ENCODE measurements around the gene OR10G2. TPM values are rescaled to one million over a fixed set of nuclear protein-coding genes. Genes with fewer than 3 reads are reported as not detected.

Gene OR10G2, protein sequence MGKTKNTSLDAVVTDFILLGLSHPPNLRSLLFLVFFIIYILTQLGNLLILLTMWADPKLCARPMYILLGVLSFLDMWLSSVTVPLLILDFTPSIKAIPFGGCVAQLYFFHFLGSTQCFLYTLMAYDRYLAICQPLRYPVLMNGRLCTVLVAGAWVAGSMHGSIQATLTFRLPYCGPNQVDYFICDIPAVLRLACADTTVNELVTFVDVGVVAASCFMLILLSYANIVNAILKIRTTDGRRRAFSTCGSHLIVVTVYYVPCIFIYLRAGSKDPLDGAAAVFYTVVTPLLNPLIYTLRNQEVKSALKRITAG
- polyA plus RNA-seq (2011; rRNA removed) (not detected in 2 replicates), polyA minus RNA-seq (2011; rRNA and poly(A)+ RNA removed) (not detected in 2 replicates)

GRCh38 chr14:21634840-21635239 is at the start of gene OR10G2:
Gene OR10G2, minus strand, starts transcription at chr14:21634940. Its CDS starts 98 bp downstream, at chr14:21634842.
- TF ChIP-seq, protein P1, sequence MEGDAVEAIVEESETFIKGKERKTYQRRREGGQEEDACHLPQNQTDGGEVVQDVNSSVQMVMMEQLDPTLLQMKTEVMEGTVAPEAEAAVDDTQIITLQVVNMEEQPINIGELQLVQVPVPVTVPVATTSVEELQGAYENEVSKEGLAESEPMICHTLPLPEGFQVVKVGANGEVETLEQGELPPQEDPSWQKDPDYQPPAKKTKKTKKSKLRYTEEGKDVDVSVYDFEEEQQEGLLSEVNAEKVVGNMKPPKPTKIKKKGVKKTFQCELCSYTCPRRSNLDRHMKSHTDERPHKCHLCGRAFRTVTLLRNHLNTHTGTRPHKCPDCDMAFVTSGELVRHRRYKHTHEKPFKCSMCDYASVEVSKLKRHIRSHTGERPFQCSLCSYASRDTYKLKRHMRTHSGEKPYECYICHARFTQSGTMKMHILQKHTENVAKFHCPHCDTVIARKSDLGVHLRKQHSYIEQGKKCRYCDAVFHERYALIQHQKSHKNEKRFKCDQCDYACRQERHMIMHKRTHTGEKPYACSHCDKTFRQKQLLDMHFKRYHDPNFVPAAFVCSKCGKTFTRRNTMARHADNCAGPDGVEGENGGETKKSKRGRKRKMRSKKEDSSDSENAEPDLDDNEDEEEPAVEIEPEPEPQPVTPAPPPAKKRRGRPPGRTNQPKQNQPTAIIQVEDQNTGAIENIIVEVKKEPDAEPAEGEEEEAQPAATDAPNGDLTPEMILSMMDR (IDR thresholded peaks at IDR 0.05; ENCODE audit: low read depth, low read length) = no peak
- H3K27me3 ChIP-seq (ENCODE audit: control insufficient read depth, insufficient read depth, low read length) = no peaks in the 10 kb centered on the region
- ChIA-PET CTCF (no interaction called here), POLR2A (no interaction called here)
- H3K4me3 ChIP-seq (ENCODE audit: low read depth, low read length) = no peak within 1 kb of the TSS
- DNase-seq (ENCODE audit: low read depth, low spot score) = no peak
- no peak within 1 kb of the TSS for H3K27ac ChIP-seq (ENCODE audit: low read depth, low read length)
- H3K9me3 ChIP-seq (ENCODE audit: control insufficient read depth, insufficient read depth, low read length) = no peaks in the 10 kb centered on the region

- ChIA-PET CTCF (no interaction called here), POLR2A (no interaction called here)
- no peaks in the 10 kb centered on the region; the same call in 1 of the 2 replicates for H3K9me3 ChIP-seq (ENCODE audit: control insufficient read depth, insufficient read depth, low read length)
- no peak overlapping the region for H3K4me3 ChIP-seq (ENCODE audit: low read depth, low read length)
- H3K27ac ChIP-seq (ENCODE audit: low read depth, low read length) = no peak overlapping the region
- peak; percentile 1 for DNase-seq (ENCODE audit: low read depth, low spot score)
- no peaks in the 10 kb centered on the region for H3K27me3 ChIP-seq (ENCODE audit: control insufficient read depth, insufficient read depth, low read length)
- TF ChIP-seq, protein P1 (IDR thresholded peaks at IDR 0.05; ENCODE audit: low read depth, low read length) = no peak
Measured at GRCh38 chr14:21680072-21680471, 45.3 kb upstream of the OR10G2 start.

GRCh38 chr14:21675566-21675965 is 40.8 kb upstream of the OR10G2 start:
- TF ChIP-seq, protein P1 (IDR thresholded peaks at IDR 0.05; ENCODE audit: low read depth, low read length) = no peak
- no peak for DNase-seq (ENCODE audit: low read depth, low spot score)
- Histone ChIP-seq H3K4me3 (ENCODE audit: low read depth, low read length) (no peak overlapping the region), H3K27ac (ENCODE audit: low read depth, low read length) (no peak overlapping the region), H3K27me3 (ENCODE audit: control insufficient read depth, insufficient read depth, low read length) (no peaks in the 10 kb centered on the region), H3K9me3 (ENCODE audit: control insufficient read depth, insufficient read depth, low read length) (no peaks in the 10 kb centered on the region; the same call in 1 of the 2 replicates)
- POLR2A ChIA-PET = no interaction called here
- CTCF ChIA-PET = no interaction called here

GRCh38 chr14:21673718-21674117 is 39.0 kb upstream of the OR10G2 start, which contains the start of gene OR4E1:
Gene OR4E1, minus strand, starts transcription at chr14:21673818. Its CDS starts 2,883 bp downstream, at chr14:21670935.
- ChIA-PET POLR2A (no interaction called here), CTCF (no interaction called here)
- H3K9me3 ChIP-seq (ENCODE audit: control insufficient read depth, insufficient read depth, low read length) = no peaks in the 10 kb centered on the region; the same call in 1 of the 2 replicates
- H3K4me3 ChIP-seq (ENCODE audit: low read depth, low read length) = no peak within 1 kb of the TSS
- no peak for DNase-seq (ENCODE audit: low read depth, low spot score)
- TF ChIP-seq, protein P1 (IDR thresholded peaks at IDR 0.05; ENCODE audit: low read depth, low read length) = no peak
- no peak within 1 kb of the TSS for H3K27ac ChIP-seq (ENCODE audit: low read depth, low read length)
- H3K27me3 ChIP-seq (ENCODE audit: control insufficient read depth, insufficient read depth, low read length) = no peaks in the 10 kb centered on the region

GRCh38 chr14:21672116-21672515 is 37.4 kb upstream of the OR10G2 start:
- TF ChIP-seq, protein P1 (IDR thresholded peaks at IDR 0.05; ENCODE audit: low read depth, low read length) = no peak
- no peak overlapping the region for H3K4me3 ChIP-seq (ENCODE audit: low read depth, low read length)
- POLR2A ChIA-PET = no interaction called here
- DNase-seq (ENCODE audit: low read depth, low spot score) = no peak
- no peak overlapping the region for H3K27ac ChIP-seq (ENCODE audit: low read depth, low read length)
- no peaks in the 10 kb centered on the region for H3K27me3 ChIP-seq (ENCODE audit: control insufficient read depth, insufficient read depth, low read length)
- CTCF ChIA-PET = no interaction called here
- H3K9me3 ChIP-seq (ENCODE audit: control insufficient read depth, insufficient read depth, low read length) = no peaks in the 10 kb centered on the region; the same call in 1 of the 2 replicates
